Stimulated activated CD4-positive, alpha-beta T cell treated with anti-CD3 and anti-CD28 coated beads, Interleukin-12 subunit alpha, Interleukin-12 subunit beta, amount 100 ng/mL, for 4 hours (primary cell): Measurements from ENCODE around the gene KDM5D.
A peak's percentile ranks its signal among the peaks of the same experiment; 100 is the strongest.

Experiments used
- DNase-seq: peaks from one replicate; pipeline ENCODE4 v3.0.0-alpha.2; 2020

KDM5D gene

GRCh38 chrY:19744381-19745378, at the start of gene KDM5D:
KDM5D (minus strand) TSS chrY:19744726; CDS start chrY:19744534, 192 bp downstream.
- DNase-seq, result peak; percentile 52

DNA sequence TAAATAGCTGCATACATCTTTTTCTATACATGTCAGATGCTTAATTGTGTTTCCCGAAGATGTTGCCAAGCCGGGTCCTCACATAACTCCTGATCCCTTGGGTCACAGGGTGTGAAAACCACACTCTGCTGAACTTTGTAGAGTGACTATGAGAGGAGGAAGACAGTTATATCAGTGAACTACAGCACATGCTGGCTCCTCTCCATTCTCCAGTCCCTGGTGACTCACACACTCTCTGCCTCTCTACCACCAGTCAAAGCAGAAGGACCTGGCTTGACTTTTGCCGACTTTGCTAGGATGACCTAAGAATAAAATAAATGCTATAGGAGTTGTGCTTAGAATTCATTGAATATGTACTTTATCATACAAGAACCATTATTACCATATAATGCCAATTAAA, 23.8 kb upstream of the KDM5D start:
- DNase-seq, result no peak

- DNase-seq, result no peak
These were observed 1.2 kb downstream of the KDM5D start for GRCh38 chrY:19743331-19743730.

GRCh38 chrY:19742153-19742552, 2.4 kb downstream of the KDM5D start:
- no peak for DNase-seq

GRCh38 chrY:19734425-19734824, 10.1 kb downstream of the KDM5D start:
- DNase-seq, result no peak

DNA sequence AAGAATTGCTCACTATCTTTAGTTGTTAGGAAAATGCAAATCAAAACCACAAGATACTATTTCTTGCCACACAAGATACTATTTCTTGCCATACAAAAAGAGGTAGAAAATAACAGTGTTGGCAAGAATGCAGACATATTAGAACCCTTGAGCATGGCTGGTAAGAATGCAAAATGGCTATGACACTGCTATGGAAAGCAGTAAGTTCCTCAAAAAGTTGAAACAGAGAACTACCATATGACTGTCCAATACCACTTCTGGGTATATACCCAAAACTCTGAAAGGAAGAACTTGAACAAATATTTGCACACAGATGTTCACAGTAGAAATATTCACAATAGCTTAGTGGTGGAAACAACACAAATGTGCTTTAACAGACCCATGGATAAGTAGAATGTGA, 26.6 kb downstream of the KDM5D start:
- DNase-seq, result no peak

GRCh38 chrY:19717146-19717545, 27.4 kb downstream of the KDM5D start:
- DNase-seq, result no peak

- no peak for DNase-seq
These were observed 29.3 kb downstream of the KDM5D start for GRCh38 chrY:19715226-19715625.

- DNase-seq, result no peak
These were observed 31.1 kb downstream of the KDM5D start for GRCh38 chrY:19713430-19713829.

GRCh38 chrY:19706273-19706672, 38.3 kb downstream of the KDM5D start:
- DNase-seq, result no peak

- no peak for DNase-seq
These were observed 46.0 kb downstream of the KDM5D start for GRCh38 chrY:19698495-19698894.

- DNase-seq, result no peak
These were observed 63.7 kb downstream of the KDM5D start for GRCh38 chrY:19680821-19681220.
